H1 (cell line): Measurements from ENCODE around the gene MRPS35. TPM values are rescaled to one million over a fixed set of nuclear protein-coding genes. Genes with fewer than 3 reads are reported as not detected.

Experiments
- CTCF ChIA-PET: fragments of 300-600 bp; sonication (Branson Sonifier 250); formaldehyde crosslinking; loops from one replicate; lab custom pipeline; 2021; ENCODE audit not compliant: partially characterized antibody; lab: Charles Lee
- POLR2A ChIA-PET: fragments of 300-600 bp; sonication (Branson Sonifier 250); formaldehyde crosslinking; loops from one replicate; lab custom pipeline; 2021; ENCODE audit warnings: inconsistent platforms; ENCODE audit not compliant: partially characterized antibody; lab: Charles Lee
- DNase-seq, 2 experiments: peaks; one replicate each; pipeline versions ENCODE4 v3.0.0 to v3.0.0-alpha.2; 2010 to 2022; ENCODE audit warnings: low spot score in 2 of 2, low read depth in 1 of 2, mixed read lengths in 1 of 2
- FAIRE-seq: peaks from 2 replicates; lab custom pipeline; 2011; peaks lifted over from hg19 to GRCh38; lab: Jason Lieb, UNC
- H2AFZ ChIP-seq: 2 replicates; pipeline ENCODE4 v1.8.1; 2012; ENCODE audit warnings: low read length, inconsistent platforms
- H2AK5ac ChIP-seq: 2 replicates; pipeline ENCODE4 v1.6.1; 2013; ENCODE audit warnings: low read depth, low read length
- H2BK120ac ChIP-seq: replicated peaks from 2 replicates; pipeline ENCODE3; 2013; ENCODE audit warnings: low read depth, low read length, inconsistent platforms
- H2BK12ac ChIP-seq: 2 replicates; pipeline ENCODE4 v1.6.1; 2013; ENCODE audit warnings: low read depth, low read length
- H2BK15ac ChIP-seq: 2 replicates; pipeline ENCODE4 v1.6.1; 2013; ENCODE audit warnings: low read length
- H2BK20ac ChIP-seq: 2 replicates; pipeline ENCODE4 v1.6.1; 2013; ENCODE audit warnings: low read length
- H2BK5ac ChIP-seq: 2 replicates; pipeline ENCODE4 v1.6.1; 2013; ENCODE audit warnings: low read depth, low read length
- H3K14ac ChIP-seq: 2 replicates; pipeline ENCODE4 v1.6.1; 2013; ENCODE audit warnings: inconsistent platforms; ENCODE audit not compliant: insufficient read length
- H3K18ac ChIP-seq: 2 replicates; pipeline ENCODE4 v1.6.1; 2013; ENCODE audit warnings: low read length; ENCODE audit errors: extremely low read depth
- H3K23ac ChIP-seq: 2 replicates; pipeline ENCODE4 v1.6.1; 2013; ENCODE audit warnings: inconsistent platforms; ENCODE audit not compliant: insufficient read length
- H3K23me2 ChIP-seq: 2 replicates; pipeline ENCODE4 v1.6.1; 2013; ENCODE audit warnings: low read depth, low read length
- H3K27ac ChIP-seq: 2 replicates; pipeline ENCODE4 v1.6.1; 2011; ENCODE audit warnings: low read depth, low read length, inconsistent platforms
- H3K27me3 ChIP-seq, 4 experiments: replicated peaks in 1 of 4; 1 replicate in 1 of 4; 2 replicates in 3 of 4; pipeline versions ENCODE4 v1.6.1 to v1.8.1; 2011 to 2013; ENCODE audit warnings: low read length in 3 of 4, mild to moderate bottlenecking in 3 of 4, inconsistent platforms in 2 of 4, mixed read lengths in 2 of 4, moderate library complexity in 1 of 4; ENCODE audit not compliant: control insufficient read depth in 3 of 4, insufficient read depth in 3 of 4; ENCODE audit errors: extremely low read depth in 1 of 4
- H3K36me3 ChIP-seq, 4 experiments: 2 replicates each; pipeline versions ENCODE4 v1.6.1 to v1.8.1; 2011 to 2013; ENCODE audit warnings: mild to moderate bottlenecking in 4 of 4, low read length in 3 of 4, moderate library complexity in 2 of 4, control low read depth in 1 of 4, inconsistent platforms in 1 of 4; ENCODE audit not compliant: insufficient read depth in 4 of 4, control insufficient read depth in 2 of 4
- H3K4ac ChIP-seq: replicated peaks from 2 replicates; pipeline ENCODE3; 2013; ENCODE audit warnings: low read length, low read depth, mixed read lengths, inconsistent platforms; ENCODE audit not compliant: insufficient read length
- H3K4me1 ChIP-seq, 4 experiments: replicated peaks in 1 of 4; 1 replicate in 1 of 4; 2 replicates in 3 of 4; pipeline versions ENCODE4 v1.6.1 to v1.8.1; 2011 to 2013; ENCODE audit warnings: low read length in 3 of 4, inconsistent platforms in 2 of 4, mixed read lengths in 1 of 4; ENCODE audit not compliant: insufficient read depth in 4 of 4, control insufficient read depth in 3 of 4
- H3K4me2 ChIP-seq, 2 experiments: 2 replicates each; pipeline versions ENCODE4 v1.6.1 to v1.8.1; 2011 to 2013; ENCODE audit warnings: low read depth in 2 of 2, low read length in 2 of 2, control low read depth in 1 of 2, inconsistent platforms in 1 of 2, mild to moderate bottlenecking in 1 of 2; ENCODE audit not compliant: insufficient read depth in 1 of 2
- H3K4me3 ChIP-seq, 4 experiments: fragments of 200-600, 300-600 bp in 1 of 4; sonication (generic), shearing (Covaris generic), sonication (Bioruptor Twin) in 1 of 4; 2 replicates each; pipeline versions ENCODE4 v1.5.1 to v1.8.1; 2011 to 2016; ENCODE audit warnings: low read length in 4 of 4, low read depth in 3 of 4, control low read depth in 2 of 4, inconsistent platforms in 2 of 4, mild to moderate bottlenecking in 2 of 4, mixed read lengths in 1 of 4, moderate library complexity in 1 of 4; ENCODE audit not compliant: insufficient read depth in 2 of 4; ENCODE audit errors: extremely low read depth in 1 of 4
- H3K56ac ChIP-seq: replicated peaks from 2 replicates; pipeline ENCODE3; 2013; ENCODE audit warnings: low read depth, mild to moderate bottlenecking, mixed read lengths, low read length, inconsistent platforms; ENCODE audit not compliant: insufficient read length
- H3K79me1 ChIP-seq: 2 replicates; pipeline ENCODE4 v1.6.1; 2013; ENCODE audit warnings: low read depth, low read length, control low read depth
- H3K79me2 ChIP-seq, 2 experiments: 2 replicates each; pipeline versions ENCODE4 v1.6.1 to v1.8.1; 2012 to 2013; ENCODE audit warnings: low read length in 2 of 2, mild to moderate bottlenecking in 2 of 2, inconsistent platforms in 1 of 2; ENCODE audit not compliant: insufficient read depth in 2 of 2, control insufficient read depth in 1 of 2
- H3K9ac ChIP-seq, 4 experiments: replicated peaks in 1 of 4; 1 replicate in 1 of 4; 2 replicates in 3 of 4; pipeline versions ENCODE4 v1.6.1 to v1.8.1; 2011 to 2013; ENCODE audit warnings: low read depth in 3 of 4, low read length in 3 of 4, control low read depth in 2 of 4, mild to moderate bottlenecking in 2 of 4, moderate library complexity in 2 of 4, inconsistent platforms in 1 of 4; ENCODE audit errors: extremely low read depth in 1 of 4
- H3K9me3 ChIP-seq, 2 experiments: 2 replicates each; pipeline versions ENCODE4 v1.6.1 to v1.8.1; 2012 to 2013; ENCODE audit warnings: mild to moderate bottlenecking in 2 of 2, moderate library complexity in 2 of 2, control low read depth in 1 of 2, inconsistent platforms in 1 of 2, low read depth in 1 of 2, low read length in 1 of 2, mixed read lengths in 1 of 2; ENCODE audit not compliant: insufficient read depth in 2 of 2
- H4K20me1 ChIP-seq, 2 experiments: replicated peaks in 1 of 2; 2 replicates each; pipeline versions ENCODE3 to v1.8.1; 2011 to 2013; ENCODE audit warnings: inconsistent platforms in 2 of 2, low read length in 2 of 2, mild to moderate bottlenecking in 1 of 2; ENCODE audit not compliant: insufficient read depth in 2 of 2, control insufficient read depth in 1 of 2
- H4K5ac ChIP-seq: 2 replicates; pipeline ENCODE4 v1.6.1; 2013; ENCODE audit warnings: low read length, low read depth, mixed read lengths, inconsistent platforms; ENCODE audit not compliant: insufficient read length
- H4K8ac ChIP-seq: 2 replicates; pipeline ENCODE4 v1.8.0; 2013; ENCODE audit warnings: mild to moderate bottlenecking, moderate library complexity, low read length, inconsistent platforms; ENCODE audit not compliant: insufficient read depth; ENCODE audit errors: extremely low read depth
- H4K91ac ChIP-seq: replicated peaks from 2 replicates; pipeline ENCODE3; 2013; ENCODE audit warnings: low read length, mixed read lengths, inconsistent platforms; ENCODE audit not compliant: insufficient read length
- CHD2 ChIP-seq: IDR thresholded peaks from 2 replicates; pipeline ENCODE4 v1.6.1; 2012; ENCODE audit warnings: low read length, improper control_type of control experiment
- CREB1 ChIP-seq: IDR thresholded peaks from 2 replicates; pipeline ENCODE4 v1.6.1; 2012; ENCODE audit warnings: inconsistent platforms
- GABPA ChIP-seq: IDR thresholded peaks from 2 replicates; pipeline ENCODE4 v1.6.1; 2011; ENCODE audit warnings: mild to moderate bottlenecking, low read length, moderate library complexity, borderline replicate concordance; ENCODE audit not compliant: insufficient read depth
- JUND ChIP-seq: IDR thresholded peaks from 2 replicates; pipeline ENCODE4 v1.6.1; 2011; ENCODE audit warnings: mild to moderate bottlenecking, improper control_type of control experiment, low read length
- NANOG ChIP-seq: IDR thresholded peaks from 2 replicates; pipeline ENCODE4 v1.6.1; 2011; ENCODE audit warnings: low read length, low read depth, mild to moderate bottlenecking, inconsistent platforms; ENCODE audit not compliant: insufficient read depth, poor library complexity, severe bottlenecking
- SIN3A ChIP-seq, 2 experiments: IDR thresholded peaks in 1 of 2; conservative IDR thresholded peaks in 1 of 2; 2 replicates each; pipeline ENCODE4 v1.6.1; 2011 to 2012; ENCODE audit warnings: low read length in 2 of 2, improper control_type of control experiment in 1 of 2, low read depth in 1 of 2, mild to moderate bottlenecking in 1 of 2
- SP1 ChIP-seq: IDR thresholded peaks from 2 replicates; pipeline ENCODE4 v1.6.1; 2011; ENCODE audit warnings: low read depth, low read length
- SRF ChIP-seq: IDR thresholded peaks from 2 replicates; pipeline ENCODE4 v1.6.1; 2011; ENCODE audit warnings: mild to moderate bottlenecking, low read depth, low read length, moderate library complexity
- ZNF274 ChIP-seq: IDR thresholded peaks from 2 replicates; pipeline ENCODE4 v1.7.0; 2012; ENCODE audit warnings: low read length, borderline replicate concordance; ENCODE audit errors: extremely low read depth
- WGBS, 2 experiments: shearing (Covaris generic) in 1 of 2; methylation state at CpG; one replicate each; pipeline versions ENCODE4 v1.1.6 to v1.1.7; 2013 to 2015; ENCODE audit warnings: low lambda C conversion rate in 2 of 2, mixed read lengths in 2 of 2, inconsistent platforms in 1 of 2, low coverage in 1 of 2, missing lambda C conversion rate in 1 of 2; ENCODE audit not compliant: insufficient replicate concordance in 2 of 2, insufficient coverage in 1 of 2, insufficient read length in 1 of 2; ENCODE audit errors: extremely low coverage in 1 of 2, missing lambda C conversion rate in 1 of 2; 5-methylcytosine and 5-hydroxymethylcytosine counted together
- polyA plus RNA-seq, 7 experiments: library from polyadenylated mRNA; depleted of rRNA in 3 of 7; stranded (reverse) in 5 of 7; unstranded in 2 of 7; fragments of >200 nt in 5 of 7; fragments of 200-250 nt in 2 of 7; gene quantifications; 1 replicate in 5 of 7; 2 replicates in 1 of 7; 4 replicates in 1 of 7; pipeline versions ENCODE4 v1.2.1 to v1.2.3, GENCODE V29; 2011 to 2013; ENCODE audit warnings: missing spikeins in 2 of 7, mixed read lengths in 2 of 7
- total RNA-seq: library from RNA; stranded (reverse); fragmentation: NEBNext Ultra II Directional; extraction: Animal tissue kit (Norgen Biotek cat#: 25700); gene quantifications from 2 replicates; pipeline ENCODE4 v1.2.1, GENCODE V29; 2021
- TF ChIP-seq, protein P1 (sequence below): IDR thresholded peaks from 2 replicates; pipeline ENCODE4 v1.6.1; 2012; ENCODE audit warnings: low read length, inconsistent platforms

Gene MRPS35
- total and polyA plus RNA-seq, 2 of the 8 experiments (the other 6 are each of a cell fraction or from before 2014, with no cell fraction given): 26.8 to 47.9 TPM

- no peak overlapping the region for H2AK5ac ChIP-seq
- H2BK15ac ChIP-seq: no peak overlapping the region
- H4K8ac ChIP-seq: no peak overlapping the region
- H3K14ac ChIP-seq: no peak overlapping the region
- WGBS, 2 experiments: 85% methylated on average over 3 of the region's 3 CpGs; no CpG with 5 or more reads in 1 of the 2 experiments
- no peak for FAIRE-seq
- no peaks in the 10 kb centered on the region for H3K27me3 ChIP-seq
- H3K9me3 ChIP-seq: no peaks in the 10 kb centered on the region
- H3K4me2 ChIP-seq: no peak overlapping the region
- H2BK12ac ChIP-seq: no peak overlapping the region
- no peak overlapping the region for H3K56ac ChIP-seq
- H3K18ac ChIP-seq: no peak overlapping the region
- no peaks in the 10 kb centered on the region for H3K79me2 ChIP-seq
- no peaks in the 10 kb centered on the region for H3K23me2 ChIP-seq
- no peaks in the 10 kb centered on the region for H3K4me1 ChIP-seq
- no peaks in the 10 kb centered on the region; the same call in 1 of the 2 replicates for H3K79me1 ChIP-seq
- CTCF ChIA-PET: interaction anchor here (1.4 kb wide), 1 partner anchor 10 kb away, joined by 3 read pairs; no protein-coding TSS in a partner anchor
- H4K91ac ChIP-seq: no peak overlapping the region
- no peak overlapping the region for H2AFZ ChIP-seq
- no peak overlapping the region for H3K4me3 ChIP-seq
- H4K20me1 ChIP-seq: no peaks in the 10 kb centered on the region
- DNase-seq: no peak
- H3K9ac ChIP-seq: no peak overlapping the region
- POLR2A ChIA-PET: no interaction called here
- no peak overlapping the region for H3K4ac ChIP-seq
- TF ChIP-seq ZNF274 (no peak), NANOG (no peak), SP1 (no peak), CREB1 (no peak), SRF (no peak), SIN3A (conservative IDR thresholded peaks at IDR 0.05 in 1 of 2, IDR thresholded peaks at IDR 0.05 in 1 of 2; ENCODE audit: low read depth in 1 of 2, low read length in 2 of 2) (no peak), JUND (no peak), CHD2 (no peak), GABPA (no peak)
- TF ChIP-seq, protein P1, sequence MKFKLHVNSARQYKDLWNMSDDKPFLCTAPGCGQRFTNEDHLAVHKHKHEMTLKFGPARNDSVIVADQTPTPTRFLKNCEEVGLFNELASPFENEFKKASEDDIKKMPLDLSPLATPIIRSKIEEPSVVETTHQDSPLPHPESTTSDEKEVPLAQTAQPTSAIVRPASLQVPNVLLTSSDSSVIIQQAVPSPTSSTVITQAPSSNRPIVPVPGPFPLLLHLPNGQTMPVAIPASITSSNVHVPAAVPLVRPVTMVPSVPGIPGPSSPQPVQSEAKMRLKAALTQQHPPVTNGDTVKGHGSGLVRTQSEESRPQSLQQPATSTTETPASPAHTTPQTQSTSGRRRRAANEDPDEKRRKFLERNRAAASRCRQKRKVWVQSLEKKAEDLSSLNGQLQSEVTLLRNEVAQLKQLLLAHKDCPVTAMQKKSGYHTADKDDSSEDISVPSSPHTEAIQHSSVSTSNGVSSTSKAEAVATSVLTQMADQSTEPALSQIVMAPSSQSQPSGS: no peak
- peaks cover 5 to 23% (median 12%) of the 10 kb centered on the region in 4 experiments; a peak in 7 of 8 replicates for H3K36me3 ChIP-seq
- H3K27ac ChIP-seq: no peak overlapping the region
- no peak overlapping the region for H2BK120ac ChIP-seq
- H2BK5ac ChIP-seq: no peak overlapping the region
- H2BK20ac ChIP-seq: no peak overlapping the region
- H3K23ac ChIP-seq: no peak overlapping the region
- H4K5ac ChIP-seq: no peak overlapping the region
Measured at GRCh38 chr12:27800819-27801218, 90.2 kb downstream of the MRPS35 start.
